Inflammatory macrophage (primary cell): ENCODE results near the gene HOXA9.

Experiments
- DNase-seq, 2 donors: peaks; one replicate each; pipeline ENCODE4 v3.0.0-alpha.2; 2020 to 2022

HOXA9 gene

GRCh38 chr7:27175626-27176523 lies 10.5 kb upstream of the HOXA9 start:
- DNase-seq = no peak

- no peak for DNase-seq
Observed at GRCh38 chr7:27174874-27175625, 9.7 kb upstream of the HOXA9 start.

GRCh38 chr7:27173956-27174873 lies 8.9 kb upstream of the HOXA9 start, which contains the start of gene HOXA10:
Gene HOXA10 (minus strand): TSS chr7:27174320. CDS start chr7:27174306, 14 bp downstream.
- no peak for DNase-seq

- DNase-seq = peak; percentile 51 to 58
Observed at GRCh38 chr7:27173511-27173955, 8.2 kb upstream of the HOXA9 start.

- DNase-seq = no peak
Observed at GRCh38 chr7:27172823-27173510, 7.6 kb upstream of the HOXA9 start.

- DNase-seq = no peak
Observed at GRCh38 chr7:27172315-27172774, 7.0 kb upstream of the HOXA9 start.

GRCh38 chr7:27171637-27172314 lies 6.4 kb upstream of the HOXA9 start:
- DNase-seq = no peak

- DNase-seq = no peak
Observed at GRCh38 chr7:27171325-27171636, 5.9 kb upstream of the HOXA9 start.

GRCh38 chr7:27170426-27171324 lies 5.3 kb upstream of the HOXA9 start:
- no peak for DNase-seq

- DNase-seq = no peak
Observed at GRCh38 chr7:27169658-27170425, 4.5 kb upstream of the HOXA9 start.

GRCh38 chr7:27168265-27168947 lies 3.1 kb upstream of the HOXA9 start:
- DNase-seq = peak in 1 of 2 donors; percentile 39

GRCh38 chr7:27167916-27168264 lies 2.6 kb upstream of the HOXA9 start:
- no peak for DNase-seq

GRCh38 chr7:27166531-27167505 lies 1.5 kb upstream of the HOXA9 start:
- no peak for DNase-seq

GRCh38 chr7:27165996-27166530 lies 726 bp upstream of the HOXA9 start:
- DNase-seq = no peak

GRCh38 chr7:27164367-27165088 lies 809 bp downstream of the HOXA9 start:
- no peak for DNase-seq

- DNase-seq = no peak
Observed at GRCh38 chr7:27164045-27164366, 1.3 kb downstream of the HOXA9 start.
